Gastroesophageal sphincter (tissue), 4 donors: ENCODE data around the gene NEU1. TPM values are rescaled to one million over a fixed set of nuclear protein-coding genes. Genes with fewer than 3 reads are reported as not detected.
"Not testable (repeated sequence)": the region's sequence is repeated elsewhere in the genome, so short reads cannot be mapped to it uniquely, and the experiment has no call there.

Source experiments
- ATAC-seq: fragments of 150-250 bp; one replicate; pipeline ENCODE4 v1.9.1; 2016; ENCODE audit warnings: mild to moderate bottlenecking, moderate library complexity
- H3K27ac ChIP-seq, 4 donors: fragments of 200-600 bp; sonication (generic) in 3 of 4; 1 replicate in 3 of 4; 2 replicates in 1 of 4; pipeline ENCODE4 v1.5.1; 2016 to 2019
- H3K27me3 ChIP-seq: fragments of 200-600 bp; sonication (generic); one replicate; pipeline ENCODE4 v1.5.1; 2019
- H3K36me3 ChIP-seq, 2 donors: fragments of 200-600 bp; sonication (generic); one replicate each; pipeline ENCODE4 v1.5.1; 2019; ENCODE audit warnings: control low read depth in 1 of 2
- H3K4me1 ChIP-seq, 3 donors: fragments of 200-600 bp; sonication (generic); 1 replicate in 2 of 3; 2 replicates in 1 of 3; pipeline ENCODE4 v1.5.1; 2016 to 2019; ENCODE audit warnings: control low read depth in 2 of 3
- H3K4me3 ChIP-seq, 2 donors: fragments of 200-600 bp; sonication (generic); one replicate each; pipeline ENCODE4 v1.5.1; 2019; ENCODE audit warnings: mild to moderate bottlenecking in 1 of 2, moderate library complexity in 1 of 2
- H3K9me3 ChIP-seq, 3 donors: fragments of 200-600 bp; sonication (generic); one replicate each; pipeline ENCODE4 v1.5.1; 2017 to 2019; ENCODE audit warnings: control low read depth in 2 of 3
- EP300 ChIP-seq: sonication (generic); formaldehyde crosslinking; IDR thresholded peaks from one replicate; pipeline ENCODE4 v1.6.1; 2017; ENCODE audit warnings: antibody characterized with exemption, mild to moderate bottlenecking
- POLR2A ChIP-seq, 2 donors: fragments of 450-650 bp; IDR thresholded peaks; one replicate each; pipeline ENCODE4 v1.6.1; 2017; ENCODE audit warnings: antibody characterized with exemption in 2 of 2, mild to moderate bottlenecking in 2 of 2, moderate library complexity in 1 of 2
- POLR2AphosphoS5 ChIP-seq: sonication (generic); formaldehyde crosslinking; IDR thresholded peaks from one replicate; pipeline ENCODE4 v1.6.1; 2017; ENCODE audit warnings: antibody characterized with exemption
- WGBS, 2 donors: methylation state at CpG; one replicate each; pipeline ENCODE4 v1.1.5; 2018; ENCODE audit warnings: low coverage in 1 of 2; 5-methylcytosine and 5-hydroxymethylcytosine counted together
- total RNA-seq, 4 donors: library from RNA; depleted of rRNA; stranded (reverse); fragments of >200 nt; gene quantifications; one replicate each; pipeline ENCODE4 v1.1.0, GENCODE V29; 2016
- TF ChIP-seq, protein P1 (sequence below), 4 experiments: fragments of 200-600 bp in 2 of 4; fragments of 450-650 bp in 2 of 4; sonication (generic) in 1 of 4; IDR thresholded peaks; one replicate each; pipeline ENCODE4 v1.5.1; 2017 to 2019; ENCODE audit warnings: antibody characterized with exemption in 4 of 4, mild to moderate bottlenecking in 2 of 4, moderate library complexity in 2 of 4

NEU1 gene
- total RNA-seq, 4 donors from 2014 or later, result 28.2 to 39.1 (median 30.5) TPM

DNA sequence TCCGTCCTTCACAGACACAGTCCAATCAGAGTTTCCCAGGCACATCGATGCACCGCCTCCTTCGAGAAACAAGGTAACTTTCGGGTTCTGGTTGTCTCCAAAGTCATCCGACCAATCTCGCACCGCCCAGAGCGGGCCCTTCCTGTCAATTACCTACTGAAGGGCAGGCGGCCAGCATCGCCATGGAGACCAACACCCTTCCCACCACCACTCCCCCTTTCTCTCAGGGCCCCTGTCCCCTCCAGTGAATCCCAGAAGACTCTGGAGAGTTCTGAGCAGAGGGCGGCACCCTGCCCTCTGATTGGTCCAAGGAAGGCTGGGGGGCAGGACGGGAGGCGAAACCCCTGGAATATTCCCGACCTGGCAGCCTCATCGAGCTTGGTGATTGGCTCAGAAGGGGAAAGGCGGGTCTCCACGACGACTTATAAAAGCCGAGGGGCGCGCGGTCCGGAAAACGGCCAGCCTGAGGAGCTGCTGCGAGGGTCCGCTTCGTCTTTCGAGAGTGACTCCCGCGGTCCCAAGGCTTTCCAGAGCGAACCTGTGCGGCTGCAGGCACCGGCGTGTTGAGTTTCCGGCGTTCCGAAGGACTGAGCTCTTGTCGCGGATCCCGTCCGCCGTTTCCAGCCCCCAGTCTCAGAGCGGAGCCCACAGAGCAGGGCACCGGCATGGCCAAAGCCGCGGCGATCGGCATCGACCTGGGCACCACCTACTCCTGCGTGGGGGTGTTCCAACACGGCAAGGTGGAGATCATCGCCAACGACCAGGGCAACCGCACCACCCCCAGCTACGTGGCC is 35.1 kb downstream of the NEU1 start, which contains the start of gene HSPA1B:
Gene HSPA1B, plus strand, starts transcription at position 453 of the 794 bp plus-strand sequence. Its CDS starts 213 bp downstream, at position 666.
- H3K9me3 ChIP-seq, result no peaks in the 10 kb centered on the region
- peak within 1 kb of the TSS; percentile 37 to 58 for H3K4me3 ChIP-seq
- peak; percentile 93 for ATAC-seq
- H3K27me3 ChIP-seq, result no peaks in the 10 kb centered on the region
- TF ChIP-seq, protein P1, sequence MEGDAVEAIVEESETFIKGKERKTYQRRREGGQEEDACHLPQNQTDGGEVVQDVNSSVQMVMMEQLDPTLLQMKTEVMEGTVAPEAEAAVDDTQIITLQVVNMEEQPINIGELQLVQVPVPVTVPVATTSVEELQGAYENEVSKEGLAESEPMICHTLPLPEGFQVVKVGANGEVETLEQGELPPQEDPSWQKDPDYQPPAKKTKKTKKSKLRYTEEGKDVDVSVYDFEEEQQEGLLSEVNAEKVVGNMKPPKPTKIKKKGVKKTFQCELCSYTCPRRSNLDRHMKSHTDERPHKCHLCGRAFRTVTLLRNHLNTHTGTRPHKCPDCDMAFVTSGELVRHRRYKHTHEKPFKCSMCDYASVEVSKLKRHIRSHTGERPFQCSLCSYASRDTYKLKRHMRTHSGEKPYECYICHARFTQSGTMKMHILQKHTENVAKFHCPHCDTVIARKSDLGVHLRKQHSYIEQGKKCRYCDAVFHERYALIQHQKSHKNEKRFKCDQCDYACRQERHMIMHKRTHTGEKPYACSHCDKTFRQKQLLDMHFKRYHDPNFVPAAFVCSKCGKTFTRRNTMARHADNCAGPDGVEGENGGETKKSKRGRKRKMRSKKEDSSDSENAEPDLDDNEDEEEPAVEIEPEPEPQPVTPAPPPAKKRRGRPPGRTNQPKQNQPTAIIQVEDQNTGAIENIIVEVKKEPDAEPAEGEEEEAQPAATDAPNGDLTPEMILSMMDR (IDR thresholded peaks at IDR 0.05), result peak in 1 of 4 experiments; percentile 8
- TF ChIP-seq POLR2A (IDR thresholded peaks at IDR 0.05) (peak; percentile 100), POLR2AphosphoS5 (peak; percentile 100), EP300 (no peak)
- H3K27ac ChIP-seq, result peak within 1 kb of the TSS; percentile 89 to 98 (median 94)
- no peaks in the 10 kb centered on the region for H3K36me3 ChIP-seq
- H3K4me1 ChIP-seq, result peaks cover 0 to 63% (median 25%) of the 10 kb centered on the region in 3 donors
- WGBS, 2 donors, result 0% methylated on average over 1 to 5 of the region's 56 CpGs

DNA sequence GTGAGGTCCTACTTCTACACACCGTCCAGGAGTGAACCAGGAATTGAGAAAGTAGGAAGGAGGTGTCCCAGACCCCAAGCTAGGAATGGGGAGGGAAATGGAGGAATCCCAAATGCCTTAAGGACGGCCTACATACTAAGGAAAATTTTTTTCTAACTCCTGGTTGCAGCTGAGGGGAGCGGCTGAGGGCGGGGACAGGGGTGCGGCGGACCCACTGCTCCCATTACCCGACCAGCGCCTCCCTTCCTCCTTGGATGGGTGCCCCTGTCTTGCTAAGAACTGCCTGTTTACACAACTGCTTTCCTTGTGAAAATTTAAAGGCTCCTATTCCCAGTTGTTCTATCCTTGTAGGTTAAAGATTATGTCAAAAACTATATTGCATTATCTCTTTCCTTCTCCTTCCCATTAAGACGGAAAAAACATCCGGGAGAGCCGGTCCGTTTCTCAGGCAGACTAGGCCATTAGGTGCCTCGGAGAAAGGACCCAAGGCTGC is 35.8 kb downstream of the NEU1 start:
- 0% methylated on average over 1 to 8 of the region's 13 CpGs for WGBS, 2 donors
- ATAC-seq, result peak; percentile 70
- Histone ChIP-seq H3K27me3 (no peaks in the 10 kb centered on the region), H3K4me3 (peak overlapping the region; percentile 32 to 58), H3K36me3 (no peaks in the 10 kb centered on the region), H3K27ac (peak overlapping the region; percentile 89 to 98 (median 94)), H3K4me1 (peaks cover 0 to 57% (median 26%) of the 10 kb centered on the region in 3 donors), H3K9me3 (no peaks in the 10 kb centered on the region)
- no peak for TF ChIP-seq EP300
- TF ChIP-seq, protein P1 (IDR thresholded peaks at IDR 0.05), result peak in 1 of 4 experiments; percentile 5
- TF ChIP-seq POLR2A (IDR thresholded peaks at IDR 0.05), result peak; percentile 24 to 36
- peak; percentile 34 for TF ChIP-seq POLR2AphosphoS5

DNA sequence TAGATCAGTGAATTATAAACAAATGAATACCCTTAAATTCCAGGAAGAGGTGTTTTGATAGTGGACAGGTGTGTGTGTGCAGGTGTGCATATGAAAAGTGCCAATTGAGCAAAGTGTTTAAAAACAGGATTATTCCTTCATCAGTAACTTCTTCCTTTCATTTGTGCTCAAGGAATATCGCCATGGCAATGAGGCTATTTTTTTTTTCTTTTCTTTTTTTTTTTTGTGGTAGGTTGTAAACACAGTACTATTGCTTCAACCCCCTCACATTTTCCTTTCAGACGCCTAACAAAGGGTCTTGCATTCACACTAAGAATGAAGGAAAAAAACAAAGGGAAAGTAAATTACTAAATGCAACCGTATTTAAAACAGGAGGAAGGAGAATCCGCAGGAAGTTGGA is 37.1 kb downstream of the NEU1 start:
- no peaks in the 10 kb centered on the region for H3K9me3 ChIP-seq
- peak overlapping the region; percentile 89 to 98 (median 94) for H3K27ac ChIP-seq
- WGBS, 2 donors, result 55 to 63% methylated on average over 4 of the region's 4 CpGs
- peaks cover 0 to 55% (median 21%) of the 10 kb centered on the region in 3 donors for H3K4me1 ChIP-seq
- H3K27me3 ChIP-seq, result no peaks in the 10 kb centered on the region
- no peak for ATAC-seq
- H3K36me3 ChIP-seq, result no peaks in the 10 kb centered on the region
- no peak overlapping the region for H3K4me3 ChIP-seq
- TF ChIP-seq, protein P1 (IDR thresholded peaks at IDR 0.05), result no peak
- TF ChIP-seq POLR2A (IDR thresholded peaks at IDR 0.05) (no peak), POLR2AphosphoS5 (no peak), EP300 (no peak)

DNA sequence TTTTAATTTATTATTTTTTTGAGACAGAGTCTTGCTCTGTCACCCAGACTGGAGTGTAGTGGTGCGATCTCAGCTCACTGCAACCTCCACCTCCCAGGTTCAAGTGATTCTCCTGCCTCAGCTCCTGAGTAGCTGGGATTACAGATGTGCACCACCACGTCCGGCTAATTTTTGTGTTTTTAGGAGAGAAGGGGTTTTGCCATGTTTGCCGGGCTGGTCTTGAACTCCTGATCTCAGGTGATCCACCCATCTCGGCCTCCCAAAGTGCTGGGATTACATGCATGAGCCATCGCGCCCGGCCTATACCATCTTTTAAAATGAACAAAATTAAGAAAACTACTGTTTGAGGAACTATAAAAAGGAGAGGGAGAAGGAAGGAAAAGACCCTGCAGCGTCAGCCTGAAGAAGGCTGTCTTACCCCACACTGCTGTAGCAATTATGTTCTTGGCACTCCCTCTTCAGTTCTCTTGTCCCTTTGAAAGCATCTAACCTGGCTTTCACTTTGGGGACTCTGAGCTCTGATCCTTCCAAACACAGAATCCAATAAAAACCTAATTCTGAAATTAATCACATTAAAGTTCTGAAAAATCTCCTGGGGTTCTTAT is 38.9 kb downstream of the NEU1 start:
- peaks cover 0 to 72% (median 36%) of the 10 kb centered on the region in 3 donors for H3K4me1 ChIP-seq
- 77 to 85% methylated on average over 5 to 9 of the region's 9 CpGs for WGBS, 2 donors
- ATAC-seq, result not testable (repeated sequence)

DNA sequence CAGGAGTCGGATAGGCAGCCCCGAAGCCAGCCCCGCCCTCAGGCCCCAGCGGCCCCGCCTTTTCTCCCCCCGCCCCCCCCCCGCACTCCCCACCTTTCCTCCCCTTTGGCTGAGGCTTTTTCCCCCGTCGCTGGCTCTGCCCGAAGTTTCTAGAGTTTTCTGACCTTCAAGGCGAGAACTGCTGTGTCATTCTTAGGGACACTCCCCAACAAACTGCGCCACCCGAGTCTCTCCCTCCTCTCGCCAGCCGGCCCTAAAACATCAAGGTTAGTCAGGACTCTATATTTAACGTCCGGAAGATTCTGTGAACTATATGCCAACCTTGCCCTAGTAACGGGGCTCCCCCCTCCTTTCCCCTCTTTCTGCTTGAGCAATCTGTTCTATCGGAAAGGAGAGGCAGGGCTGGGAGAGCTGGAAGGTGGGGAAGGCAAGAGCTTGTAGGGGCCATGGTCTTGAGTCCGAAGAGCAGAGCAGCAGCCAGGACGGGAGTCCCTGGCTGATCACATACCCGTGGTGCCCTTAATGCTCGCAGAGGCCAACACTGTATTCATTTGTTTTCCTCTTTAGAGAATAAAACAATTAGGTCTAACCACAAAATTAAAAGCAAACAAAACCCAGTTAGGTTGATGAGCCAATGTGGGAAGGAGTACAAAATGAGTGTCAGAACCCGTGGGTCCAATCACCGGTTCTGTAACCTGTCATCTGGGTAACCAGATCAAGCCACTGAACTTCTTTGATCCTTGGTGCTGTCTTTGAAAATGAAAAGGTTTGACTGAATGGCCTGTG is 40.4 kb downstream of the NEU1 start:
- Histone ChIP-seq H3K4me1 (peaks cover 0 to 84% (median 39%) of the 10 kb centered on the region in 3 donors), H3K4me3 (peak overlapping the region; percentile 58 to 61), H3K36me3 (no peaks in the 10 kb centered on the region), H3K27ac (peak overlapping the region; percentile 91 to 99 (median 96)), H3K27me3 (no peaks in the 10 kb centered on the region), H3K9me3 (no peaks in the 10 kb centered on the region)
- peak; percentile 76 for ATAC-seq
- WGBS, 2 donors, result 0 to 1% methylated on average over 9 to 19 of the region's 25 CpGs
- TF ChIP-seq EP300 (no peak), POLR2AphosphoS5 (peak; percentile 94), POLR2A (IDR thresholded peaks at IDR 0.05) (peak; percentile 50 to 58)

More for the DNA sequence above, 38.9 kb downstream of the NEU1 start:
- H3K9me3 ChIP-seq, H3K27me3 ChIP-seq, H3K4me3 ChIP-seq, H3K36me3 ChIP-seq: not testable (repeated sequence)
- H3K27ac ChIP-seq, result peak overlapping the region; percentile 91 to 99 (median 96)
